CD4-positive, alpha-beta T cell treated with Interleukin-6 at 100 ng/mL for 8 hours (primary cell): Measurements from ENCODE around the gene SLIT3.

ENCODE experiments used
- DNase-seq: peaks from one replicate; pipeline ENCODE4 v3.0.0-alpha.2; 2020; ENCODE audit warnings: mixed read lengths, low spot score

The SLIT3 gene

GRCh38 chr5:169104937-169105494 lies 195.9 kb downstream of the SLIT3 start:
- DNase-seq, result no peak

GRCh38 chr5:169103586-169104181 lies 197.3 kb downstream of the SLIT3 start:
- DNase-seq, result no peak

- no peak for DNase-seq
Observed at GRCh38 chr5:169101966-169102365, 199.0 kb downstream of the SLIT3 start.

GRCh38 chr5:169100735-169101075 lies 200.2 kb downstream of the SLIT3 start:
- no peak for DNase-seq

- no peak for DNase-seq
Observed at GRCh38 chr5:169099801-169100734, 200.9 kb downstream of the SLIT3 start.

- DNase-seq, result no peak
Observed at GRCh38 chr5:169098331-169099121, 202.4 kb downstream of the SLIT3 start.

- no peak for DNase-seq
Observed at GRCh38 chr5:169097374-169098326, 203.3 kb downstream of the SLIT3 start.

- DNase-seq, result no peak
Observed at GRCh38 chr5:169095976-169096375, 205.0 kb downstream of the SLIT3 start.

GRCh38 chr5:169095410-169095960 lies 205.5 kb downstream of the SLIT3 start:
- no peak for DNase-seq

GRCh38 chr5:169094586-169095409 lies 206.1 kb downstream of the SLIT3 start:
- no peak for DNase-seq

GRCh38 chr5:169091396-169091980 lies 209.5 kb downstream of the SLIT3 start:
- no peak for DNase-seq

GRCh38 chr5:169089343-169089742 lies 211.6 kb downstream of the SLIT3 start:
- no peak for DNase-seq

- no peak for DNase-seq
Observed at GRCh38 chr5:169088028-169088725, 212.8 kb downstream of the SLIT3 start.

GRCh38 chr5:169085636-169086035 lies 215.3 kb downstream of the SLIT3 start:
- DNase-seq, result no peak

- no peak for DNase-seq
Observed at GRCh38 chr5:169085212-169085611, 215.7 kb downstream of the SLIT3 start.

GRCh38 chr5:169084775-169085174 lies 216.2 kb downstream of the SLIT3 start:
- DNase-seq, result no peak

GRCh38 chr5:169083394-169084018 lies 217.4 kb downstream of the SLIT3 start:
- no peak for DNase-seq

- no peak for DNase-seq
Observed at GRCh38 chr5:169081000-169081724, 219.8 kb downstream of the SLIT3 start.
